Endothelial cell of umbilical vein (primary cell): ENCODE data around the gene ZC3H18. TPM values are rescaled to one million over a fixed set of nuclear protein-coding genes. Genes with fewer than 3 reads are reported as not detected.

Source experiments
- BruUV-seq: library from RNA; stranded (reverse); fragments of 400-500 nt; replicated peaks from 2 replicates; lab custom pipeline; 2021; lab: Mats Ljungman, UMichigan
- CTCF ChIA-PET: fragments of 300-600, 350-600 bp; sonication (Branson Sonifier 250); formaldehyde crosslinking; loops from one replicate; lab custom pipeline; 2021; ENCODE audit warnings: antibody characterized with exemption, inconsistent platforms; lab: Charles Lee
- POLR2A ChIA-PET: fragments of 300-600, 350-600 bp; sonication (Branson Sonifier 250); formaldehyde crosslinking; loops from one replicate; lab custom pipeline; 2021; ENCODE audit warnings: antibody characterized with exemption, inconsistent platforms; lab: Charles Lee
- DNase-seq: peaks from one replicate; pipeline ENCODE4 v3.0.0-alpha.2; 2011; ENCODE audit warnings: low read depth, low spot score
- FAIRE-seq: peaks from 2 replicates; lab custom pipeline; 2011; peaks lifted over from hg19 to GRCh38; lab: Jason Lieb, UNC
- H2AFZ ChIP-seq: 2 replicates; pipeline ENCODE4 v1.6.0; 2012; ENCODE audit warnings: low read depth, low read length, control low read depth, inconsistent platforms
- H3K27ac ChIP-seq: 2 replicates; pipeline ENCODE4 v1.5.1; 2011; ENCODE audit warnings: low read depth, mild to moderate bottlenecking, control low read depth, low read length, moderate library complexity; ENCODE audit not compliant: insufficient read depth
- H3K27me3 ChIP-seq, 2 experiments: 2 replicates each; pipeline versions ENCODE4 v1.6.0 to v1.6.1; 2011; ENCODE audit warnings: low read length in 2 of 2, mixed read lengths in 1 of 2; ENCODE audit not compliant: control insufficient read depth in 2 of 2, insufficient read depth in 2 of 2
- H3K36me3 ChIP-seq, 2 experiments: 2 replicates in 1 of 2; 3 replicates in 1 of 2; pipeline ENCODE4 v1.5.1; 2011; ENCODE audit warnings: low read length in 2 of 2, mild to moderate bottlenecking in 1 of 2, moderate library complexity in 1 of 2; ENCODE audit not compliant: control insufficient read depth in 2 of 2, insufficient read depth in 2 of 2; ENCODE audit errors: extremely low read depth in 1 of 2
- H3K4me1 ChIP-seq: 3 replicates; pipeline ENCODE4 v1.5.1; 2011; ENCODE audit warnings: mild to moderate bottlenecking, low read length; ENCODE audit not compliant: control insufficient read depth, insufficient read depth; ENCODE audit errors: extremely low read depth
- H3K4me2 ChIP-seq: 2 replicates; pipeline ENCODE4 v1.6.1; 2011; ENCODE audit warnings: low read length, control low read depth, mixed read lengths; ENCODE audit not compliant: insufficient read depth
- H3K4me3 ChIP-seq, 3 experiments: fragments of 200-600 bp in 1 of 3; sonication (generic), shearing (Covaris generic) in 1 of 3; replicated peaks in 1 of 3; 2 replicates each; pipeline ENCODE4 v1.5.1; 2011 to 2016; ENCODE audit warnings: control low read depth in 3 of 3, low read length in 3 of 3, mild to moderate bottlenecking in 2 of 3, inconsistent platforms in 1 of 3, low read depth in 1 of 3, moderate library complexity in 1 of 3; ENCODE audit not compliant: insufficient read depth in 1 of 3
- H3K79me2 ChIP-seq: 2 replicates; pipeline ENCODE4 v1.6.0; 2012; ENCODE audit warnings: low read length, inconsistent platforms; ENCODE audit not compliant: control insufficient read depth, insufficient read depth
- H3K9ac ChIP-seq: replicated peaks from 2 replicates; pipeline ENCODE3; 2011; ENCODE audit warnings: low read length, control low read depth; ENCODE audit not compliant: insufficient read depth; ENCODE audit errors: extremely low read depth
- H3K9me1 ChIP-seq: replicated peaks from 3 replicates; pipeline ENCODE4 v1.6.0; 2011; ENCODE audit warnings: mild to moderate bottlenecking, low read length; ENCODE audit not compliant: control insufficient read depth, insufficient read depth; ENCODE audit errors: extremely low read depth
- H3K9me3 ChIP-seq: replicated peaks from 2 replicates; pipeline ENCODE4 v1.5.1; 2012; ENCODE audit warnings: low read length, inconsistent platforms; ENCODE audit not compliant: control insufficient read depth, insufficient read depth
- H4K20me1 ChIP-seq: replicated peaks from 2 replicates; pipeline ENCODE3; 2011; ENCODE audit warnings: mild to moderate bottlenecking, low read length; ENCODE audit not compliant: control insufficient read depth, insufficient read depth; ENCODE audit errors: extremely low read depth
- EZH2 ChIP-seq: IDR thresholded peaks from 2 replicates; pipeline ENCODE4 v1.6.1; 2012; ENCODE audit warnings: borderline replicate concordance, low read depth, mild to moderate bottlenecking, moderate library complexity, low read length, inconsistent platforms; ENCODE audit not compliant: severe bottlenecking
- FOS ChIP-seq: IDR thresholded peaks from 2 replicates; pipeline ENCODE4 v1.6.1; 2011; ENCODE audit warnings: mild to moderate bottlenecking, low read length, moderate library complexity, borderline replicate concordance; ENCODE audit not compliant: insufficient read depth
- GATA2 ChIP-seq: IDR thresholded peaks from 2 replicates; pipeline ENCODE4 v1.7.0; 2011; ENCODE audit warnings: low read depth, mild to moderate bottlenecking, moderate library complexity, mixed read lengths, low read length; ENCODE audit not compliant: insufficient read length, insufficient read depth
- JUN ChIP-seq: IDR thresholded peaks from 2 replicates; pipeline ENCODE4 v1.6.1; 2011; ENCODE audit warnings: borderline replicate concordance, low read depth; ENCODE audit not compliant: insufficient read length, insufficient read depth
- MYC ChIP-seq: IDR thresholded peaks from one replicate; pipeline ENCODE4 v1.6.1; 2011; ENCODE audit warnings: mild to moderate bottlenecking, low read depth, low read length
- POLR2A ChIP-seq: IDR thresholded peaks from 2 replicates; pipeline ENCODE4 v1.6.1; 2012; ENCODE audit warnings: low read depth, mild to moderate bottlenecking, control low read depth, low read length
- POLR2AphosphoS5 ChIP-seq: IDR thresholded peaks from 2 replicates; pipeline ENCODE4 v1.6.1; 2012; ENCODE audit warnings: low read depth, mild to moderate bottlenecking, control low read depth, low read length, moderate library complexity; ENCODE audit not compliant: insufficient read depth
- dilution Hi-C: fragments of 300-500 bp; cut with MboI; formaldehyde crosslinking; loops from one replicate; pipeline ENCODE4 v1.15.0; 2019; ENCODE audit warnings: low sequenced_read_pairs; ENCODE audit not compliant: extremely low pct_ligation_motif_present
- intact Hi-C: fragments of 100-400 bp; cut with micrococcal nuclease; formaldehyde crosslinking; loops from one replicate; pipeline ENCODE4 v1.10.0; 2022
- polyA plus RNA-seq, 4 experiments: library from polyadenylated mRNA; depleted of rRNA in 3 of 4; stranded (reverse) in 3 of 4; unstranded in 1 of 4; fragments of >200 nt; gene quantifications; 2 replicates each; pipeline versions ENCODE4 v1.2.1 to v1.2.3, GENCODE V29; 2011 to 2012; ENCODE audit warnings: missing spikeins in 1 of 4
- total RNA-seq: library from RNA; stranded (reverse); gene quantifications from 2 replicates; pipeline ENCODE4 v1.2.3, GENCODE V29; 2021
- TF ChIP-seq, protein P1 (sequence below): IDR thresholded peaks from 2 replicates; pipeline ENCODE4 v1.6.1; 2011; ENCODE audit not compliant: insufficient read depth, insufficient read length
- TF ChIP-seq, protein P2 (sequence below), 2 donors: IDR thresholded peaks; 1 replicate in 1 of 2; 2 replicates in 1 of 2; pipeline ENCODE4 v1.5.1; 2011; ENCODE audit warnings: low read length in 2 of 2, mild to moderate bottlenecking in 2 of 2, moderate library complexity in 2 of 2, control low read depth in 1 of 2, inconsistent platforms in 1 of 2, low read depth in 1 of 2; ENCODE audit not compliant: insufficient read depth in 1 of 2; ENCODE audit errors: extremely low read depth in 1 of 2

Gene ZC3H18
- total and polyA plus RNA-seq, 2 donors (not counting 3 experiments of a cell fraction or from before 2014, with no cell fraction given): 12.1 to 52.8 TPM

DNA sequence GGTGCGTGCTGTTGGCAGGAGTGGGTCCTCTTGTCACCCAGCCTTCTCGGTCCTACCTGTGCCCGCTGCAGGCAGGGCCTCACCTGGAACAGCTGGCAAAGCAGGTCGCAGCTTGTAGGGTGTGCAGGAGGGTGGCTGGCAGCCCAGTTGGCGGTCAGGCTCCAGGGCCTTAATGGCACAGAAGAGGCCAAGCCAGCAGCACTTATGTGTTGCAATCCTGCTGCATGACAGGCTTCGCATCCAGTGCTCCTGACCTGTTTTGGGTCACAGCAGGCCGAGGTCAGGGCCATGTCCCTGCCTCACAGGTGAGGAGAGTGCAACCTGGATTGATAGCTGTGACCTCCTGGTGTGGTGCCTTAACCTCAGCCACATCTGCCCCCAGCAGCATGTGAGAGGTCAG lies 31.9 kb downstream of the ZC3H18 start:
- POLR2A ChIA-PET: no interaction called here
- peaks cover 3 to 51% of the 10 kb centered on the region in 2 experiments for H3K36me3 ChIP-seq

DNA sequence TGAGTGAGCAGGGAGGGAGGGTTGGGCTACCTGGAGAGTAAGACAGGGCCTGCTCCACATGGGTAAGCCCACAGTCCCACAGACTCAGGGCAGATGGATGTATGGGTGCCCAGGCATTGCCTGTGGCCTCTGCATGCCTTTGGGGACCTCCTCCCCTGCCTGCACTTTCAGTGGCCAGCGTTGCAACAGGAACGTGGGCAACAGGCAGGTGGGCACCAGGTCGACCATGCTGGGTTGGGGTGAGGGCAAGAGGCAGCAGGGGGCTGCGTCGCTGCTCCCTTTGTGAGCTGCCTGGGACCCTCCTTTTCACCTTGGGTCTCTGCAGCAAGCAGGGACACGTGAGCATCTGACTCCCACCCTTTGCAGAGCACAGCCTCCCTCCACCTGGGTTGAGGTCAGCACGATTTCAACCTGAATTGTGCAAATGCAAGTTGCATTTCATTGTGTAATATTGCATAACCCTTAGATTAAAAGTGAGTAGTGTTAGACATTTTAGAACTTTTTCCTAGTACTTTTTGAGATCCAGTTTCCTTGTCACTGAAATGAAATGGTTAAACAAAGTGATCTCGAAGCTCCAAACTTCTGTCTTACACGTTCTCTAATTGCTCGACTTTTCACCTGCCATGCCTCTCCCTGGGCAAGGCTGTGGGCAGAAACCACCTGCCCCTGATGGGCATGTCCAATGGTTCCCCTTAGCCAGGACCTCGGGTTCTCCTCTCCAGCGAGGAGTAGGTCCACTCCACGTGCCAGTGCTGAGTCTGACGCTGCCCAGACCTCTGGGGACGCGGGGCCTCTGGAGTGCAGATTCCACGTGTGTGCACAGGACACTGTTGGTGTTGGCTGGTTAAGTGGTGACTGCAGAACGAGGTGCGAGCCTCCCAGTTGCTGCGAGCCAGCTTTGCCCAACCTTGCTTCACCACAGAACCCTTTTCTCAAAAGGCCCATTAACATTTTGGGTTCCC lies 35.3 kb downstream of the ZC3H18 start:
- FAIRE-seq (no peak), DNase-seq (no peak)
- no TSS peak for BruUV-seq
- ChIA-PET POLR2A (no interaction called here), CTCF (no interaction called here)
- Histone ChIP-seq H2AFZ (no peak overlapping the region), H3K4me2 (no peak overlapping the region), H3K9me3 (no peaks in the 10 kb centered on the region), H3K27me3 (no peaks in the 10 kb centered on the region), H3K79me2 (no peaks in the 10 kb centered on the region), H4K20me1 (no peaks in the 10 kb centered on the region), H3K9ac (no peak overlapping the region), H3K4me3 (no peak overlapping the region), H3K27ac (no peak overlapping the region), H3K4me1 (no peaks in the 10 kb centered on the region), H3K36me3 (peaks cover 3 to 42% of the 10 kb centered on the region in 2 experiments), H3K9me1 (no peaks in the 10 kb centered on the region)
- TF ChIP-seq POLR2A: no peak
- TF ChIP-seq, protein P1, sequence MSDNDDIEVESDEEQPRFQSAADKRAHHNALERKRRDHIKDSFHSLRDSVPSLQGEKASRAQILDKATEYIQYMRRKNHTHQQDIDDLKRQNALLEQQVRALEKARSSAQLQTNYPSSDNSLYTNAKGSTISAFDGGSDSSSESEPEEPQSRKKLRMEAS: no peak
- TF ChIP-seq, protein P2, sequence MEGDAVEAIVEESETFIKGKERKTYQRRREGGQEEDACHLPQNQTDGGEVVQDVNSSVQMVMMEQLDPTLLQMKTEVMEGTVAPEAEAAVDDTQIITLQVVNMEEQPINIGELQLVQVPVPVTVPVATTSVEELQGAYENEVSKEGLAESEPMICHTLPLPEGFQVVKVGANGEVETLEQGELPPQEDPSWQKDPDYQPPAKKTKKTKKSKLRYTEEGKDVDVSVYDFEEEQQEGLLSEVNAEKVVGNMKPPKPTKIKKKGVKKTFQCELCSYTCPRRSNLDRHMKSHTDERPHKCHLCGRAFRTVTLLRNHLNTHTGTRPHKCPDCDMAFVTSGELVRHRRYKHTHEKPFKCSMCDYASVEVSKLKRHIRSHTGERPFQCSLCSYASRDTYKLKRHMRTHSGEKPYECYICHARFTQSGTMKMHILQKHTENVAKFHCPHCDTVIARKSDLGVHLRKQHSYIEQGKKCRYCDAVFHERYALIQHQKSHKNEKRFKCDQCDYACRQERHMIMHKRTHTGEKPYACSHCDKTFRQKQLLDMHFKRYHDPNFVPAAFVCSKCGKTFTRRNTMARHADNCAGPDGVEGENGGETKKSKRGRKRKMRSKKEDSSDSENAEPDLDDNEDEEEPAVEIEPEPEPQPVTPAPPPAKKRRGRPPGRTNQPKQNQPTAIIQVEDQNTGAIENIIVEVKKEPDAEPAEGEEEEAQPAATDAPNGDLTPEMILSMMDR (IDR thresholded peaks at IDR 0.05; ENCODE audit: extremely low read depth in 1 of 2, insufficient read depth in 1 of 2, low read depth in 1 of 2, low read length in 2 of 2): no peak
- TF ChIP-seq FOS: no peak
- TF ChIP-seq MYC: no peak
- no peak for TF ChIP-seq JUN
- TF ChIP-seq EZH2: no peak
- TF ChIP-seq POLR2AphosphoS5: no peak
- TF ChIP-seq GATA2: no peak
- intact Hi-C loops (no loop called here), dilution Hi-C loops (no loop called here)

More for the DNA sequence above, 31.9 kb downstream of the ZC3H18 start:
- dilution Hi-C loops: no loop called here
- intact Hi-C loops: no loop called here
- no peak overlapping the region for H3K27ac ChIP-seq
- TF ChIP-seq GATA2 (no peak), POLR2AphosphoS5 (no peak)
- H2AFZ ChIP-seq: no peak overlapping the region
- no peak for FAIRE-seq
- no peak for DNase-seq
- H3K4me3 ChIP-seq: no peak overlapping the region
- no peaks in the 10 kb centered on the region for H3K4me1 ChIP-seq
- no peak overlapping the region for H3K4me2 ChIP-seq
- no TSS peak for BruUV-seq
- no peaks in the 10 kb centered on the region for H3K27me3 ChIP-seq
- H3K9me1 ChIP-seq: no peaks in the 10 kb centered on the region
- H3K9me3 ChIP-seq: no peaks in the 10 kb centered on the region
- CTCF ChIA-PET: no interaction called here
- no peak overlapping the region for H3K9ac ChIP-seq
- H3K79me2 ChIP-seq: no peaks in the 10 kb centered on the region
- H4K20me1 ChIP-seq: no peaks in the 10 kb centered on the region
